ENCODE data around the gene HP.
"Not testable (repeated sequence)": the region's sequence is repeated elsewhere in the genome, so short reads cannot be mapped to it uniquely, and the experiment has no call there.

HP gene

GRCh38 chr16:72066747-72067146 is 12.4 kb downstream of the HP start:
- no peaks in the 10 kb centered on the region for H3K9me3 ChIP-seq
- no peak for DNase-seq
- H3K4me3 ChIP-seq, result no peak overlapping the region
- peak; percentile 41 to 55 for TF ChIP-seq CTCF (IDR thresholded peaks at IDR 0.05)
- intact Hi-C loops (cut with DNase I; ENCODE audit: low total_unique reads), result no loop called here
- H3K27ac ChIP-seq, result no peak overlapping the region
- H3K4me1 ChIP-seq, result no peaks in the 10 kb centered on the region
- no peaks in the 10 kb centered on the region for H3K27me3 ChIP-seq
- H3K36me3 ChIP-seq, result peaks cover 0 to under 1% (median 0%) of the 10 kb centered on the region in 3 donors

GRCh38 chr16:72068930-72069329 is 14.6 kb downstream of the HP start:
- intact Hi-C loops (cut with DNase I; ENCODE audit: low total_unique reads), result no loop called here
- Histone ChIP-seq H3K27me3 (no peaks in the 10 kb centered on the region), H3K36me3 (no peaks in the 10 kb centered on the region), H3K4me3 (no peak overlapping the region), H3K27ac (no peak overlapping the region), H3K9me3 (no peaks in the 10 kb centered on the region), H3K4me1 (peaks cover 0 to 21% (median 15%) of the 10 kb centered on the region in 4 donors)
- no peak for DNase-seq
- no peak for TF ChIP-seq CTCF (IDR thresholded peaks at IDR 0.05)

- peaks cover 0 to 37% (median 23%) of the 10 kb centered on the region in 4 donors for H3K4me1 ChIP-seq
- peak overlapping the region; percentile 59 to 64 for H3K27ac ChIP-seq
- no peaks in the 10 kb centered on the region for H3K27me3 ChIP-seq
- H3K9me3 ChIP-seq, result no peaks in the 10 kb centered on the region
- no peak overlapping the region for H3K4me3 ChIP-seq
- no peak for TF ChIP-seq CTCF (IDR thresholded peaks at IDR 0.05)
- peak in 1 of 2 donors; percentile 27 for DNase-seq
- peaks cover 0 to 2% (median 1%) of the 10 kb centered on the region in 3 donors for H3K36me3 ChIP-seq
- intact Hi-C loops (cut with DNase I; ENCODE audit: low total_unique reads), result no loop called here
Observed at GRCh38 chr16:72072514-72073342, 18.4 kb downstream of the HP start.

- peak; percentile 33 to 73 for DNase-seq
- H3K4me3 ChIP-seq, result peak overlapping the region in 1 of 2 donors; percentile 2
- peak overlapping the region; percentile 59 to 64 for H3K27ac ChIP-seq
- H3K36me3 ChIP-seq, result peaks cover 0 to 9% (median 4%) of the 10 kb centered on the region in 3 donors
- peaks cover 0 to 37% (median 23%) of the 10 kb centered on the region in 4 donors for H3K4me1 ChIP-seq
- no peak for TF ChIP-seq CTCF (IDR thresholded peaks at IDR 0.05)
- H3K9me3 ChIP-seq, result no peaks in the 10 kb centered on the region
- H3K27me3 ChIP-seq, result no peaks in the 10 kb centered on the region
- intact Hi-C loops (cut with DNase I; ENCODE audit: low total_unique reads), result no loop called here
Observed at GRCh38 chr16:72073560-72074230, 19.4 kb downstream of the HP start.

- H3K36me3 ChIP-seq; DNase-seq; H3K27me3 ChIP-seq; H3K4me3 ChIP-seq; intact Hi-C loops (cut with DNase I; ENCODE audit: low total_unique reads); H3K9me3 ChIP-seq: not testable (repeated sequence)
- Histone ChIP-seq H3K27ac (peak overlapping the region; percentile 59 to 64), H3K4me1 (peaks cover 0 to 37% (median 23%) of the 10 kb centered on the region in 4 donors)
Observed at GRCh38 chr16:72075067-72075466, 20.8 kb downstream of the HP start.

- peaks cover 0 to 34% (median 20%) of the 10 kb centered on the region in 4 donors for H3K4me1 ChIP-seq
- H3K4me3 ChIP-seq; H3K27ac ChIP-seq; H3K36me3 ChIP-seq; intact Hi-C loops (cut with DNase I; ENCODE audit: low total_unique reads); H3K9me3 ChIP-seq; DNase-seq; H3K27me3 ChIP-seq: not testable (repeated sequence)
Observed at GRCh38 chr16:72076991-72077706, 22.8 kb downstream of the HP start.
